Erythroblast (primary cell): Measurements from ENCODE around the gene GPATCH2L.

Experiments used
- GATA1 ChIP-seq: IDR thresholded peaks from 2 replicates; pipeline ENCODE4 v1.6.1; 2011; ENCODE audit warnings: low read depth, mild to moderate bottlenecking, control low read depth, low read length, moderate library complexity
- POLR2A ChIP-seq: IDR thresholded peaks from 2 replicates; pipeline ENCODE4 v1.6.1; 2011; ENCODE audit warnings: mild to moderate bottlenecking, low read length

DNA sequence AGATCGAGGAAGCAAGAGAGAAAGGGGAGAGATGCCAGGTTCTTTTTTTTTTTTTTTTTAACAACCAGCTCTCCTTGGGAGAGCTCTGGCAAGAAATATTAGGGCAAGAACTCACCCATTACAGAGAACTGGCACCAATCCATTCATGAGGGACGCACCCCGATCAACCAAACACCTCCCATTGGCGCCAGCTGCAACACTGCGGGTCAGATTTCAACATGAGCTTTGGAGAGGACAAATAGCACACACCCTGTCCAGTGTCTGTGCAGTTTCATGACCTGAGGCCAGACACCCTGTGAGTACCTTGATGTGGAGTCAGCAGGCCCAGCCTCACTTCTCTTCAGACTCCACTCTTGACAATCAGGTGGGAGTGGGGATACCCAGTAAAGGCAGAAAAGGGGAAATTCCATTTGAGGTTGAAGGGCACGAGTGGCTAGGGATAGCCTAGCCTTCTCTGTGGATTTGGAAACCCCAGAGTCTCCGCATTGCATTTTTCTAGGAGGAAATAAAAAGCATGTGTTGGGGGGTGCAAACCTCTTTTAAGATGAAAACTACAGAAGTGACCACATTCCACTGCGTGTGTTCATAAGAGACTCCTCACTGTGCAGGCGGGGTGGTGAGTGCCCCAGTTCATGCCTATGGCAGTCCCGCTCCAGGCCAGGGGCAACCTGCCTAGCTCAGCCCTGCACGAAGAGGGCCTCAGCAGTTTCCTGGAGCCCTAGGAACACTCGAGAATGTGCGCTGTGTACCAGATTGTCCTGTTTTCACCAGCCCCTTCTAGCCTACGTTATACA lies 42.4 kb upstream of the GPATCH2L start:
- TF ChIP-seq POLR2A (no peak), GATA1 (no peak)
